ENCODE measurements around the gene CTNNBL1.

DNA sequence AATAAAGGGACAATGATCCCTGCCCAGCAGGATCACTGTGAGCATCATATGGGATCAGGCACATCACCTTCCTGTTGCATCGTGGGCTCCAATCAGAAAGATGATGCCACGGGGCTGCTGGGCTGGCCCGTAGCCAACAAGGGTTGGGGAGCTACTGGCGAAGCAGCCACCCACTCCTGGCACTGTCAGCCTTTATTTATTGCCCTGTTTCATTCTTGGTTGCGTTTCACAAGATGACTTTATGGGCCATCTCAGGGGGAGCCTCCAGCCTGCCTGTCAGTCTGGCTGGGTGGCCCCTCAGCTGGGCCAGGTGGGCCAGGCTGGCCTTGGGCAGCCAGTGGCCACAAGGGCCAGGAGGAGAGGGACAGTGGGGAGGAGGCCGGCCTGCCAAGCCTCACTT is 226.4 kb downstream of the CTNNBL1 start:
- TF ChIP-seq, protein P1, sequence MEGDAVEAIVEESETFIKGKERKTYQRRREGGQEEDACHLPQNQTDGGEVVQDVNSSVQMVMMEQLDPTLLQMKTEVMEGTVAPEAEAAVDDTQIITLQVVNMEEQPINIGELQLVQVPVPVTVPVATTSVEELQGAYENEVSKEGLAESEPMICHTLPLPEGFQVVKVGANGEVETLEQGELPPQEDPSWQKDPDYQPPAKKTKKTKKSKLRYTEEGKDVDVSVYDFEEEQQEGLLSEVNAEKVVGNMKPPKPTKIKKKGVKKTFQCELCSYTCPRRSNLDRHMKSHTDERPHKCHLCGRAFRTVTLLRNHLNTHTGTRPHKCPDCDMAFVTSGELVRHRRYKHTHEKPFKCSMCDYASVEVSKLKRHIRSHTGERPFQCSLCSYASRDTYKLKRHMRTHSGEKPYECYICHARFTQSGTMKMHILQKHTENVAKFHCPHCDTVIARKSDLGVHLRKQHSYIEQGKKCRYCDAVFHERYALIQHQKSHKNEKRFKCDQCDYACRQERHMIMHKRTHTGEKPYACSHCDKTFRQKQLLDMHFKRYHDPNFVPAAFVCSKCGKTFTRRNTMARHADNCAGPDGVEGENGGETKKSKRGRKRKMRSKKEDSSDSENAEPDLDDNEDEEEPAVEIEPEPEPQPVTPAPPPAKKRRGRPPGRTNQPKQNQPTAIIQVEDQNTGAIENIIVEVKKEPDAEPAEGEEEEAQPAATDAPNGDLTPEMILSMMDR (IDR thresholded peaks at IDR 0.05), result no peak
- TF ChIP-seq ZFX (IDR thresholded peaks at IDR 0.05; ENCODE audit: borderline replicate concordance), result no peak
